CD4-positive, alpha-beta T cell treated with Interleukin-15 for 1 hour (primary cell): ENCODE results near the gene PPM1L.
A peak's percentile ranks its signal among the peaks of the same experiment; 100 is the strongest.
"Not testable (repeated sequence)": the region's sequence is repeated elsewhere in the genome, so short reads cannot be mapped to it uniquely, and the experiment has no call there.

Experiments
- DNase-seq: peaks from one replicate; pipeline ENCODE4 v3.0.0-alpha.2; 2020

Gene PPM1L

DNA sequence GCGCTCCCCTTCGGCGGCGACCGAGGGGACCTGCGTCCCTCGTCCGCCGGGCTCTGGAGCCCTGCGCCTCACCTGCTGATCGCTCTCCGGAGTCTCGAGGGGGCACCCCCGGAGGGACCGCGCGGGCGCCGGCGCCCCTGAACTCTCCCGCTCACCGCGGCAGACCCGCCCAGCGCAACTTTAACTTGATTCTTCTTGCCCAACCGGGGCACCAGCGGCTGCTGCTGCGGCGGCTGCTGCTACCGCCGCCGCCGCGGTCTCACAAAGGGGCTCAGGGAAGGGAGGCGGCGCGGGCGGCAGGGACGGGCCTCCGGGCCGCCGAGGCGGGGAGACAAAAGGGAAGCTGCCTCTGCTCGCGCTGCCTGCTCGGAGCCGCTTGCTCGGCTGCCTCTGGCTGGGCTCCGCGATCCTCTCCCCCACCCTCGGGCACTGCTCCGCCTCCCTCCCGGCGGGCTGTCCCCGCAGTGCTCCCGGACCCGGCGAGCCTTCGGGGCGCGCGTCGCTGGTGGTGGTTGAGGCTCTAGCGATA, at the start of gene PPM1L:
TSS of gene PPM1L (plus strand) at position 456 of the 529 bp plus-strand sequence.
- peak; percentile 71 for DNase-seq

DNA sequence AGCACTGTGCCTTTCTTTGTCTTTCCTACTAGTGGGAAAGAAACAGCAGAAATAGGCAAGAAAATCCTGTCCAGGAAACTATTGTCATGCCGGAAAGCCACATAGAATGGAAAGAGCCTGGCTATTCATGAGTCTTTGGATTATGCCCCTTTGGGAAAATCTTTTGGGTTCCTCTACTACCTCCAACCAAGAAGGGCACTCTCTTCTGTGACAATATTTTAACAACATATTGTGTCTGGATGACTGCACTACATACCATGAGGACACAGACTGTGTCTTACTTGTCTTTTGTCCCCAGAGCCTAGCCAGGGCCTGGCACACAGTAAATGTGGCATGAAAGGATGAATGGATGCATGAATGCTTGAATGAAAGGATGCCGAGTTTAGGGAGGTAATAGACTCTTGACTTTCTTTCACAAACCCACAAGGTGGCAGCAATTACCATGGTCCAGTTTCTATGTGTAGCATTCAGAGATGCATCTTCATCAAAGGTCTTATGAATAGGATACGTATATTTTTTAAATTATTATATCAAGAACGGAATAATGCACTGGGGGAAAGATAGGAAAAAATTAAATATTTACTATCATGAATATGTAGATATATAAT, 48.7 kb upstream of the PPM1L start:
- no peak for DNase-seq

DNA sequence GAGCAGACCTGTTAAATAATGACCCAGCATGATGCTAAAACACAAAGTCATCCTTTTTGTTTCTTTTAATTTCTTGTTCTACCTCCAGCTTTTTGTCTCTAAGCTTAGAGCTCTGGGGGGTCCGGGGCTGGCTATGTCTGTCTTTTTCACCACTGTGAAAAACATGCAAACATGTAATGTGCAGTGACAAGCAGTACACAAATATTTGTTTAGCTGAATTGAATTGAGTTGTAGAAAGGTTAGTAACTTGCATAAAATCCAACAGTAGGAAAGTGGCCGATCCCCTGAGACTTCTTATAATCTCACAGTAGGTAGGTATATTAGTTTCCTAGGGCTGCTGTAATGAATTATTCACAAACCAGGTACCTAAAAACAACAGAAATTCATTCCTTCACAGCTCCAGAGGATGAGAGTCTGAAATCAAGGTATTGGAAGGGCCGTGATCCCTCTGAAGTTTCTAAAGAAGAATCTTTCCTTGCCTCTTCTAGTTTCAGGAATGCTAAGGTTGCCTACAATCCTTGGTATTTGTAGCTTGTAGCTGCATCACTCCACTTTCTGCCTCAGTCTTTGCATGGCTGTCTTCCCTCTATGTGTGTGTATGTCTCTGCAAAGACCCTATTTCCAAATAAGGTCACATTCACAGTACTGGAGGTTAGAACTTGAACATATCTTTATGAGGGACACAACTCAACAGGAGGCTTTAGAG, 46.4 kb upstream of the PPM1L start:
- DNase-seq = no peak

DNA sequence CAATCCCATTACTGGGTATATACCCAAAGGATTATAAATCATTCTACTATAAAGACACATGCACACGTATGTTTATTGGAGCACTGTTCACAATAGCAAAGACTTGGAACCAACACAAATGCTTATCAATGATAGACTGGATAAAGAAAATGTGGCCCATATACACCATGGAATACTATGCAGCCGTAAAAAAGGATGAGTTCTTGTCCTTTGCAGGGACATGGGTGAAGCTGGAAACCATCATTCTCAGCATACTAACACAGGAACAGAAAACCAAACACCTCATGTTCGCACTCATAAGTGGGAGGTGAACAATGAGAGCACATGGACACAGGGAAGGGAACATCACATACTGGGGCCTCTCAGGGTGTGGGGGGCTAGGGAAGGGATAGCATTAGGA, 42.9 kb upstream of the PPM1L start:
- not testable (repeated sequence) for DNase-seq

DNA sequence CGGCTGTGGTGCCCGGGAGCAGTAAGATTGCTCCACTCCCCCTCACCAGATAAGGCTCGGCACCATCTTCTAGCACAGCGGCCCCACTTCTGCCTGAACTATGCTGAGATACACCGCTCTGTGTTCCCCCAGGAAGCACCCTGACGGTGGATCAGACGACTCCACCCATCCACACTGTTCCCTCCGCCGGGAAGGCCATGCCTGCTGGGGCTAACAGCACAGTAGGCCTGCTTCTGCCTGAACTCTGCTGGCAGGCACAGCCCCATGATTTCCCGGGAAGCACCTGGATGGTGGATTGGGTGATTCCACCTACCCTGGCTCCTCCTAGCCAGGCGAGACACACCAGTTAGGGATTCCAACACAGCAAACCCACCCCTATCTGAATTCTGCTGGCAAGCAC, 36.3 kb upstream of the PPM1L start:
- no peak for DNase-seq

DNA sequence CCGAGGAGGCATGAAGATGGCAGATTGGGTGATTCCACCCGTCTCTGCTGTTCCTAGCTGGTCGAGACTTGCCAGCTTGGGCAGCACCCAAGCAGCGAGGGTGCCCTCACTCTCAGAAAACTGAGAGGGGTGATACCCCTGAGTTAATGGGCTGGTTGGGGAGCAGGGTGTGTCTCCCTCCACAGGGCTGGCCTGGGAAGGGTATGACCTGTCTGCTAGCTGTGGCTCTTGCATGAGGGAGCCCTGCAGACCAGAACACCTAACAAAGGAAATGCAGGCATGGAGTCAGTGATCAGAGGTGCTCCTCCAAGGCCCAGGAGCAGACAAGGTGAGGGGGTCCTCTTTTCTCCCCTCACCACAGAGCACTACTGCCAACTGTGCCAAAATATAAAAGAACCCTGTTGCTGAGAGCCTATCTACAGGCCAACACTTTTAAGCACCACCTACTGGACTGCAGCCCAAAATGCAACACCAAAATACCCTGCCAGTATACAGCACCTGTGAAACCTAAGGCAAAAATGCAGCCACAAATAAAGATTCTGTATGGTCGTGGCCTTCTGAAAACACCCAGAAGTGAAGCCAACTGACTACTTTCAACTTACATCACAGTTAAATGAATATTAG, 35.8 kb upstream of the PPM1L start:
- no peak for DNase-seq

DNA sequence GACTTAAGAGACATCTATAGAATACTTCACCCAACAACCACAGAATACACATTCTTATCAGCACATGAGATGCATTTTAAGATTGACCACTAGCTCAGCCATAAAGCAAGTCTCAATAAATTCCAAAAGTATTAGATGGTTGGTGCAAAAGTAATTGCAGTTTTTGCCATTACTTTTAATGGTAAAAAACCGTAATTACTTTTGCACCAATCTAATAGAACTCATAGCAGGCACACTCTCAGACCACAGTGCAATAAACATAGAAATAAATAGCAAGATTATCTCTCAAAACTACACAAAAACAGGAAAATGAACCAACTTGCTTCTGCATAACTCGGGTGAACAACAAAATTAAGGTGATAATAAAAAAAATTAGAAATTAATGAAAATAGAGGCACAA, 33.7 kb upstream of the PPM1L start:
- no peak for DNase-seq

DNA sequence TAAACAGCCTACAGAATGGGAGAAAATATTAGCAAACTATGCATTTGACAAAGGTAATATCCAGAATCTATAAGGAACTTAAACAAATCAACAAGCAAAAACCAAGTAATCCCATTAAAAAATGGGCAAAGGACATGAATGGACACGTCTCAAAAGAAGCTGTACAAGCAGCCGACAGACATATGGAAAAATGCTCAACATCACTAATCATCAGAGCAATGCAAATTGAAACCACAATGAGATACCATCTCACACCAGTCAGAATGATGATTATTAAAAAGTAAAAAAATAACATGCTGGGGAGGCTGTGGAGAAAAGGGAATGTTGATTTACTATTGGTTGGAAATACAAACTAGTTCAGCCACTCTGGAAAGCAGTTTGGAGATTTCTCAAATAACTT, 30.7 kb upstream of the PPM1L start:
- no peak for DNase-seq

DNA sequence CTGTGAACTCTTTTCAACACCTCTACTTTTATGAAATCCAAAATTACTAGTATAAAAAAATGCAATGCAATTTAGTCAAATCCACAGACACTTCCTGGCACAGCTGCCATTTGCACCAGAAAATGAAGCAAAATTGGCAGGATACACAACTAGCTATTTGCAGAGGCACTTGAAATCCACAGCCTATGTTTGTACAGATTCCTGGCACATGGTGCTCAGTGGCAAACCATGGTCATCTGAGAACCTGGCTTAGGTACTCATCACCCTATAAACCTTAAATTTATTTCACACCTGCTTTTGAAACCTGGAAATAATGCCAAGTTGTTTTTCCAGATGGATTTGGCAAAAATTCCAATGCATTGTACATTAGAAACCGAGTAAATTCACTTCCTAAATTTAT, 20.2 kb upstream of the PPM1L start:
- no peak for DNase-seq

DNA sequence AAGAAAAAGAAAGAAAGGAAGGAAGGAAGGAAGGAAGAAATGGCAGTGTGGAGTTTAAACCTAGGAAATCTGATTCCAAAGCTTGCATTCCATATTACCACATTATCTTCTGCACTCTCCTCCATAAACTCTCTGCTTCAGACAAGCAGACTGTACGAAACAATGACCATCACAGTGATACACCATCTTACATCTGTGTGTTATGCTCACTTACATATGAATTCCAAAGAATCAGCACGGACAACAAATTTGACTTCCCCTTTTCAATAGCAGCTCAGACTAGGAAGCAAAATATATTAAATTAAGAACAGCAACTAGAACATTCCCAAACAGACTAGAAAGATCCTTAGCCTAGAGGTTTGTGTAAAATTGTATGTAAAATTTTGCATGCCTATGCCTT, 18.0 kb upstream of the PPM1L start:
- DNase-seq = no peak

DNA sequence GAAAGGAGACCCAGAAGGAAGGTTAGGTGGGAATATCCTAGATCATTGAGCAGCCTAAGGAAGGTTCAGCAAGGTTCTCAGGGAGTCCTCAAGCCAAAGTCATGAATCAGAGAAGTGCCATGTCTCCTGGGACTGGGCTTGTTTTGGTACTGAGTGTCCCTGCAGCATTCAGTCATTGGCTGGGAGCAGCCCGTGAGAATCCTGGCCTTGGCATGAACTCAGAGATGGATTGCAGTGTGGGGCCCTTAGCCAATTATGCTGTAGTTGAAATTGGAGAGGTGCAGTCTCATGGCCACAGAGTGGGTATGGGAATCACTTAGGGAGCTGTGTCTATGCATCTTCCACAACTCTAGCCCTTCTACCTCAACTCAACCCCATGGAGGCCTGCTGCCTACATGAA, 17.0 kb upstream of the PPM1L start:
- DNase-seq = no peak

DNA sequence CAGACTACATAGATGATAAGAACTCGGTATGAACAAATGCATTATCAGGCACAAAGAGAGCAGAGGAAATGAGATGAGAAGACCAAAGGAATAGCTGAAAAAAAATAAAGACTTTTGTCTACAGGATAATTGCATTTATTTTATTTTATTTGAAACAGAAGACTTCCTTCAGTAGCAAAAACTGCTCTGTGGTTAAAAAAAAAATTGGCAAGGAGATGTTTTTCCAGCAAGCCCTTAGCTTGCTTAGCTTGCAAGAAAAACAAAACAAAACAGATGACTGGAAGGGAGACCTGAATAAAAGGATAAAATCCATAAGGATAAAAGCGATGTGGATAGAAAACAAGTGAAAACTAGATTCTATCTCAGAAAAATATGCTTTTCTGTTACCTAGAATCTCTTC, 9.1 kb upstream of the PPM1L start:
- DNase-seq = no peak

DNA sequence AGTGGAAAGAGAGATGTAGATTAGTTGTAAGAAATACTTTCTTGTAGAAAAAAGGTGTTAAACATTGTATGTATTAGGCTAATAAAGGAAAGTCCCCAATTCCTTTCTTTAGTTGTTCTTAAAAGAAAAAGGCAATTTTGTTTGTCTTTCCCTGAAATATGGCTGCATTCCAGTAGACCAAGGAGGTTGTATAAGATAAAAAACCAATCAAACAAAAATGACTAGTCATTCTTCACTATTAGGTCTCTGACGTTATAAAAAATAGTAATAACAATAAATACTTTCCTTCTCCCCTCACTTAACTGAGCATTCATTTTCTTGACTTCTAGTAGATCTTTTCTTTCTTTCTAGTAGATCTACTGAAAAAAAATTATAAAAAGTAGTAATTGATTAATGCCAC, 8.6 kb upstream of the PPM1L start:
- DNase-seq = no peak

DNA sequence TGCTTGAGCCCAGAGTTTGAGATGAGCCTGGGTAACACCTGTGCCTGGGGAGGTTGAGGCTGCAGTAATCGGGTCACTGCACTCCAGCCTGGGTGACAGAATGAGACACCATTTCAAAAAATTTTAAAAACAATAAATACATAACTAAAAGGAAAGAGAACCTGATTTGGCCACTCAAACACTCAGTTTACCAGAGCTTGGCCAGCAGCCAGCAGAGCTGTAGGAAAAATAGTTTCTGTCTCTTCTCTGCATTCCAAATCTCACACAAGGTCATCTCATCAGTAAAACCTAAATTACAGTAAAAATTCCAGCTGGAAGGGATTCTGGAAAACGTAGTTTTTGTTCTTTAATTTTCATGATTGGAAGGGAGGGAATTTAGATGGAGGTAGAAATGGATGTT, 7.8 kb upstream of the PPM1L start:
- no peak for DNase-seq

DNA sequence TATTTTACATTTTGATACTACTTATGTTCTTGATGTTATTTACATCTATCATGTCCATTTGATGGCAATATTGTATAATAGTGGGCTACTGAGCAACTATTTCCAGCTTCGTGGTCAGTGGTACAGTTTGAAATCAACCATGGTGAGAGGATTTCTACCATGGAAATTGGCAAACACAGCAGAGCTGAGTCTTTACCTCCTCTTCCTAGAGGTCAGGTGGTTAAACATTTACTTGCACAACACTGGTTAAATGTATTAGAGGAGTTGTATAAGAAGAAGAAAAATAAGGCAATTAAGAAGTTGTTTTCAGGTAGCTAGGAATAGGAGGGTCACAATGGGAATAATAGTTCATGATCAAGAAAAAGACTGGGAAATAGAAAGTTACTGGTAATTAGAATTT, 7.2 kb upstream of the PPM1L start:
- no peak for DNase-seq

DNA sequence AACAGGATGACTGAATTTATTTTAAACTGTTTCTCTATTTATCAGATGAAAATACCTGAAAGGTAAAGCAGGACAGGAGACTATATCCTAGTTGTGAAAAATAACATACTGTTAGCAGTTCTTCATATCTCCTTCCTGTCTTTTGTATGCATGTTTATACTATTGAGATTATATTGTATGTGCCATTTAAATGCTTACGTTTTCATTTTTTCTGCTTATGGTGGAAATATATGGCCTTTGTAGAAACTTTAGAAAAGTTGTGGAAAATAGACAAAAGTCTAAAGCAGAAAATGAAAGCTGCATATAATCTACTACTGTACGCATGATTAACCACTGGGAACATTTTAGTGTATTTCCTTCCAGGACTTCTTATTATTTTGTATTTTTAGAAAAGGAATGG, 2.1 kb upstream of the PPM1L start:
- no peak for DNase-seq

DNA sequence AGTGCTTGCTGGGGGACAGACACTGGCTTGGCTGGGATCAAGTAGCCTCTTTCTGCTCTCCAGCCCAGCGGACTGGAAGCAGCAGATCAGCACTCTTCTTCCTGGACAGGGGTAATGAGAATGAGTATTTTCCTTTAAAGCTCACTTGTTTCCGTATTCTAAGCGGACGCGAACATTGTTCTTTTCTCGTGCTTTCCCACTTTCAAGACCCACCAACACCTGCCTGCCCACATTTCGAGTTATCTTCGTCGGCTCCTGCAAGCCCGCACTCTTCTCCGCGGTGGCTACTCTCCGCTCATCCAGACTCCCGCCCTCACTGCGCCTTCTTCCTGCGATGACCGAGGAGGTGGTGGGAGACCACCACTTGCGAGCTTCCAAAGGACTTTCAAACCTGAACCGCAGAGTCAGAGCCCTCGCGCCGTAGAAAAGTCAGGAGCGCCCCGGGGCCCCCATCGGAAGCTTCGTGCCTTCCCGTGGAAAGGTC, 1.6 kb upstream of the PPM1L start:
- DNase-seq = peak; percentile 17

DNA sequence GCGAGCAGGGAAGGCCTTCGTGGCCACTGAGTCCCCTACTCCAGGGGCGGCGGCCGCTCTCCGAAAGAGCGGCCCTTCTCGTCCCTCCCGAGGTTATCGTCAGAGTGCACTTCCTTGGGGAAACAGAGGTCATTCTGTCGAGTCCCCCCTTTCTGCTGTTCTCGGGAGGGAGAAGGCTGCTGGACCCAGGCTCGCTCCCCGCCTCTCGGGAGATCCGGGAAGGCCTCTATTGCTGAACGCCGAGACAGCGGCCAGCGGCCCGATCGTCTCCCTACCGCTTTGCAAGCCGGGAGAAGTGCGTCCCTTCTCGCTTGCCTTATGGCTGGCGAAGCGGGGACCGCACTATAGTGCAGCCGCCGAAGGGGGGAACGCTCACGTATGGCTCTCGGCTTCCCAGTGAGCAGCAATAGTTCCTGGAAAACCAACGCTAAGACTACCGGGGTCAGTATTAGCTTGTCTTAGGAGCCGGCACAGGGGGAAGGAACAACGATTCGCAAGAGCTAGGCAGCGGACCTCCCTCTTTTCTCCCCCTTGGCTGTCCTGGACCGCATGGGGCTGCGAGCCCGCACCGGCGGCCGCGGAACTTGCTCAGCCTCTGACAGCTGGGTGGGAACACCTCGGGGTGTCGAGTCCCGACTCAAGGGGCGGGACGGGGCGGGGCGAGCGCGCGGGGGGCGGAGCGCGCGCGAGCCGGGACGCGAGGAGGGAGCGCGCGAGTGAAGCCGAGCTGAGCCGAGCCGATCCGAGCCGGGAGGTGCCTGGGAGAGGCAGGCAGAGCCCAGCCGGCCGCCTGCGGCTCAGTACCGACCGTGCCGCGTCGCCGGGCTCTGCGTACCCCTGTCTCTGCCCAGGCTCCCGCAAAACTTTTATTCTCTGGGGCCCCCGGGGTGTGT, 930 bp upstream of the PPM1L start:
- DNase-seq = peak; percentile 93

DNA sequence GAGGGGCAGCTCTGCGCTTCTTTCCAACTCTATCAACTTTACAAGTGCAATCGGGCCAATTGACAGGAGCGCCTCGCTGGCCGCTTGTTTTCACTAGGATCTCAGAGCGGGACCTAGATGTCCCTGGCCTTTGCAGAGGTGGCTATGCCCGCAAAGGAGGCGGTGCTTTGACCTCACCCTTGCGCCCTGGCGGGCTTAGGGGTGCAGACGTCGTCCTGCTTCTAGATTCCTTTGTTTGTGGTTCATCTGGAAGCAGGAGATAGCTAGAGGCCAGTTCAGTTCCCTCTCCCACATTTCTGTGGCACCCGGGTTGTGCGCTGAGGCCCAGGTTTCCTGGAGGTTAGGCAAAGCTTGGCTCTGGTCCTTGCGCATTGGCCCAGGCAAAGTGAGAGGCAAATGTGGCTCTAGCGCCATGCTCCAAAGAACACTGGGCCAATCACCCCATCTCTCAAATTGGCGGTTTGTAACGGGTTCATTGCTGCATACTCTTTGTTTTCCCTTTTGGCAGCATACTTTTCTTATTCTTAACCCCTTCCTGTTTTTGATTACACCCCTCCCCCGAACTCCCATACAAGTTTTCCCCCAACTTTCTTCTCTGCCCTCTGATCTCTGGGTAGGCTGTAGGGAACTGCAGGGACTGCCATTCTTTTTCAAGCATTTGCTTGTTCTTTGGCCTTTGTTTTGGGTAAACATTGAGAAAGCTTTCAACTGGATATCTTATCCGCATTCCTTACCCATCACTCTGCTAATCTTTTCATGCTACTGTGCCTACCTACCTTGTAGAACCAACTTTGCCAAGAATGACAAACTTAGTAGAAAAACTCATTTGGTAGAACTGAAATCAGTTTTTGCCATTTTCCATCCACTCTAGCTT, 1.4 kb downstream of the PPM1L start:
- no peak for DNase-seq

DNA sequence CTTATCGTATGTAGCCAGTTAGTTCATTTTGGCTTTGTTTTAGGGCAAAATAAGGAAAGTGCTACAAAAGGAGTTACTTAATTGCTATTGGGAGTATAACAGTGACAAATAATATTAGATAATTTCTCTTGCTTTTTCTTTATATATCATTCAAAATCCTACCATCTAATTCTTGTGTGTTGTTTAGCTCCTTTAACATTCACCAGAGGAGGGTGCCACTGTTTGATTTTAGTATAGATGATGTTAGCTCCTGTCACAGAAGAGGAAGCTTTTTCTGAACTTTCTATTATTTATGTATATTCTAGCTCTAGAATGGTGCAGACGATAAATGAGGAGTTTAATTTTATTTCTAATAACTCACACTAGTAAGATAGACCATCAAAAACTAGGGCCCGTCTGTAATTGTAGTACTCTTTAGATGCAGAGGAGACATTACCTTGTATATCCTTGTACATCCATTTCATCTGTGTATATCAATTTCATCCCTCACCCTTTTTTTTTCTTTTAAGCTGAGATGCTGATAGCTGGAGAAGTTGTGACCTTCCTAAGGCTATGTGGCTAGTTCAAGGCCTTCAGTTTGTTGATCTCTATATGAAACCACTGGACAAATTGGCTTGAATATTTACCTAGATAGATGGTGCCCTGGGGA, 3.0 kb downstream of the PPM1L start:
- no peak for DNase-seq

DNA sequence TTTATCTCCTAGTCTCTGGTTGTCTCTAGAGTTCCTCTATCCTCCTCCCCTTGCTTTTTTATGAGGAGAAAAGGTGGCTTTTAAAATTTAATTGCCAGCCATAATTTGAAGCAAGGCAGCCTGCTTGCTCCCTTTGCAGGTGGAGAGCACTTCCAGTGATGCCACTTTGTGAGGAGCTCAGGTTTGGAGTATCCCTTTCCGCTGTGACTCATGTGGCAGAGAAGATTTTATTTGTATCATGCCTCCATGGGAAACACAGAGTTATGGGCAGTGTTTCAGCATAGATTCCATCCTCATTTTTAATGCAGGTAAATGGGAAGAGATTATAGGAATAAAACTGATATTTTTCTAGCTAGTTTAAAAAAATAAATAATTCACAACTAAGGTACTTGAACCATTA, 7.0 kb downstream of the PPM1L start:
- DNase-seq = no peak

DNA sequence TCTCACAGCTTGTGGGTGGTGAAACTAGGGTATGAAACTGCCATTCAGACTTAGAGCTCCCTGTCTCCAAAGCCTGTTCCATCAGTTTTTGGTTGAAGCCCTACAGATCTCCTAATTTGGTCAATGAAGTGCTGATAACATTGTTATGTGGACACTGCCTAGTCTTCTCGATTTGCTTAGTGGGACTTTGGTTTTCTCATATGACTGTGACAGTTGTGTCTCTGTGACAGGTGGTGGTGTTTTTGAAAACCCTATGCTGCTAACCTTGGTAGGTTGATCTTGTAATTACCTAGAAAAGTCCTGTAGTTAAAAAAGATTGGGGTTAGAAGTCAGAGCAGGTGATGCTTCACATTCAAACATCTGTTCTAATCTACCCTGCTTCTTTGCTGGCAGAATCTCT, 9.2 kb downstream of the PPM1L start:
- DNase-seq = no peak
